ENCODE measurements around the gene OOSP4A.

Gene OOSP4A

DNA sequence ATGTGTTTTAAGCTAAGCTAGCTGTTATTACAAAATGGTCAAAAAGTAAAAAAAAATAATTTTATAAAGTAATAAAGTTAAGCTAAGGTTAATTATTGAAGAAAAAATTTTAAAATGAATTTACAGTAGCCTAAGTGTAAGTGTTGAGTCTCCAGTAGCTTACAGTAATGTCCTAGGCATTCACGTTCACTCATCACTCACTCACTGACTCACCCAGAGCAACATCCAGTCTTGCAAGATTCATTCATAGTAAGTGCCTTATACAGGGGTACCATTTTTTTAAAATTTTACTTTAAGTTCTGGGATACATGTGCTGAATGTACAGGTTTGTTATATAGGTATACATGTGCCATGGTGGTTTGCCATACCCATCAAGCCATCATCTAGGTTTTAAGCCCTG lies 41.5 kb downstream of the OOSP4A start:
- H3K27me3 ChIP-seq, result no peaks in the 10 kb centered on the region
- H3K4me2 ChIP-seq, result no peak overlapping the region
- H3K9ac ChIP-seq, result no peak overlapping the region
- no peaks in the 10 kb centered on the region for H3K9me3 ChIP-seq
- no peaks in the 10 kb centered on the region for H3K36me3 ChIP-seq
- no peak for TF ChIP-seq Cebpa-rat (IDR thresholded peaks at IDR 0.05)
- no peaks in the 10 kb centered on the region for H3K4me1 ChIP-seq
- no peaks in the 10 kb centered on the region for H4K20me1 ChIP-seq
- no peak overlapping the region for H3K4me3 ChIP-seq
- no peak overlapping the region for H3K27ac ChIP-seq

- Histone ChIP-seq H3K4me2 (no peak within 1 kb of the TSS), H3K27me3 (no peaks in the 10 kb centered on the region), H4K20me1 (no peaks in the 10 kb centered on the region), H3K27ac (no peak within 1 kb of the TSS), H3K36me3 (no peaks in the 10 kb centered on the region), H3K4me1 (no peaks in the 10 kb centered on the region), H3K9me3 (peaks cover 7% of the 10 kb centered on the region), H3K9ac (no peak within 1 kb of the TSS), H3K4me3 (no peak within 1 kb of the TSS)
- TF ChIP-seq Cebpa-rat (IDR thresholded peaks at IDR 0.05), result no peak
Observed at GRCh38 chr11:60016881-60017280, 53.0 kb downstream of the OOSP4A start, which contains the start of gene OOSP4B. Gene OOSP4B (plus strand): TSS chr11:60017181.

- H3K4me3 ChIP-seq, result no peak overlapping the region
- H3K27me3 ChIP-seq, result no peaks in the 10 kb centered on the region
- peaks cover 7% of the 10 kb centered on the region for H3K9me3 ChIP-seq
- H3K4me2 ChIP-seq, result no peak overlapping the region
- no peaks in the 10 kb centered on the region for H3K36me3 ChIP-seq
- no peak overlapping the region for H3K9ac ChIP-seq
- H3K27ac ChIP-seq, result no peak overlapping the region
- TF ChIP-seq Cebpa-rat (IDR thresholded peaks at IDR 0.05), result no peak
- no peaks in the 10 kb centered on the region for H4K20me1 ChIP-seq
- H3K4me1 ChIP-seq, result no peaks in the 10 kb centered on the region
Observed at GRCh38 chr11:60018058-60018457, 54.2 kb downstream of the OOSP4A start.

Data from BLaER1 (cell line).